Fibroblast of lung (primary cell): ENCODE data around the gene POLR2F. TPM values are rescaled to one million over a fixed set of nuclear protein-coding genes. Genes with fewer than 3 reads are reported as not detected.

Experiments used
- DNase-seq, 2 donors: peaks; one replicate each; pipeline versions ENCODE4 v3.0.0 to v3.0.0-alpha.2; 2010; ENCODE audit warnings: low read depth in 2 of 2
- H2AFZ ChIP-seq: 2 replicates; pipeline ENCODE4 v1.5.1; 2012; ENCODE audit warnings: low read length, control low read depth, inconsistent platforms
- H3K27ac ChIP-seq: 2 replicates; pipeline ENCODE4 v1.5.1; 2011; ENCODE audit warnings: low read length, control low read depth; ENCODE audit not compliant: insufficient read depth
- H3K27me3 ChIP-seq: 2 replicates; pipeline ENCODE4 v1.5.1; 2011; ENCODE audit warnings: mild to moderate bottlenecking, low read length; ENCODE audit not compliant: control insufficient read depth, insufficient read depth
- H3K36me3 ChIP-seq: 2 replicates; pipeline ENCODE4 v1.5.1; 2011; ENCODE audit warnings: low read length; ENCODE audit not compliant: control insufficient read depth, insufficient read depth
- H3K4me1 ChIP-seq: 2 replicates; pipeline ENCODE4 v1.5.1; 2011; ENCODE audit warnings: low read length; ENCODE audit not compliant: control insufficient read depth, insufficient read depth; ENCODE audit errors: extremely low read depth
- H3K4me2 ChIP-seq: 2 replicates; pipeline ENCODE4 v1.5.1; 2011; ENCODE audit warnings: low read length, control low read depth; ENCODE audit not compliant: insufficient read depth; ENCODE audit errors: extremely low read depth
- H3K4me3 ChIP-seq, 4 experiments: fragments of 200-600 bp in 1 of 4; sonication (generic) in 1 of 4; replicated peaks in 1 of 4; 2 replicates each; pipeline ENCODE4 v1.5.1; 2011 to 2016; ENCODE audit warnings: low read length in 4 of 4, low read depth in 3 of 4, mild to moderate bottlenecking in 3 of 4, control low read depth in 2 of 4, inconsistent platforms in 1 of 4, mixed read lengths in 1 of 4; ENCODE audit not compliant: insufficient read depth in 1 of 4; ENCODE audit errors: control extremely low read depth in 1 of 4
- H3K79me2 ChIP-seq: 2 replicates; pipeline ENCODE4 v1.5.1; 2012; ENCODE audit warnings: mild to moderate bottlenecking, low read length, inconsistent platforms; ENCODE audit not compliant: control insufficient read depth, insufficient read depth
- H3K9ac ChIP-seq: 2 replicates; pipeline ENCODE4 v1.5.1; 2011; ENCODE audit warnings: mild to moderate bottlenecking, low read length, control low read depth; ENCODE audit not compliant: insufficient read depth
- H3K9me3 ChIP-seq: 2 replicates; pipeline ENCODE4 v1.5.1; 2012; ENCODE audit warnings: low read depth, low read length; ENCODE audit not compliant: control insufficient read depth, insufficient read depth
- H4K20me1 ChIP-seq: 2 replicates; pipeline ENCODE4 v1.5.1; 2011; ENCODE audit warnings: low read length; ENCODE audit not compliant: control insufficient read depth, insufficient read depth; ENCODE audit errors: extremely low read depth
- EZH2 ChIP-seq: IDR thresholded peaks from 2 replicates; pipeline ENCODE4 v1.5.1; 2012; ENCODE audit warnings: low read length, control low read depth, mild to moderate bottlenecking; ENCODE audit errors: missing control alignments
- polyA plus RNA-seq, 2 donors: library from polyadenylated mRNA; depleted of rRNA in 1 of 2; stranded (reverse) in 1 of 2; unstranded in 1 of 2; fragments of >200 nt; gene quantifications; 2 replicates each; pipeline ENCODE4 v1.2.1, GENCODE V29; 2011 to 2012; ENCODE audit warnings: missing spikeins in 1 of 2
- total RNA-seq: library from RNA; depleted of rRNA; stranded (reverse); fragments of >200 nt; gene quantifications from 2 replicates; pipeline ENCODE4 v1.2.1, GENCODE V29; 2014
- TF ChIP-seq, protein P1 (sequence below), 2 donors: IDR thresholded peaks in 1 of 2; conservative IDR thresholded peaks in 1 of 2; 1 replicate in 1 of 2; 2 replicates in 1 of 2; pipeline ENCODE4 v1.5.1; 2011 to 2012; ENCODE audit warnings: low read length in 2 of 2, control low read depth in 1 of 2, inconsistent platforms in 1 of 2, low read depth in 1 of 2, mild to moderate bottlenecking in 1 of 2

POLR2F gene
- total and polyA plus RNA-seq, 2 donors (not counting 1 experiment from before 2014, with no cell fraction given) = 31.9 to 82.0 TPM

DNA sequence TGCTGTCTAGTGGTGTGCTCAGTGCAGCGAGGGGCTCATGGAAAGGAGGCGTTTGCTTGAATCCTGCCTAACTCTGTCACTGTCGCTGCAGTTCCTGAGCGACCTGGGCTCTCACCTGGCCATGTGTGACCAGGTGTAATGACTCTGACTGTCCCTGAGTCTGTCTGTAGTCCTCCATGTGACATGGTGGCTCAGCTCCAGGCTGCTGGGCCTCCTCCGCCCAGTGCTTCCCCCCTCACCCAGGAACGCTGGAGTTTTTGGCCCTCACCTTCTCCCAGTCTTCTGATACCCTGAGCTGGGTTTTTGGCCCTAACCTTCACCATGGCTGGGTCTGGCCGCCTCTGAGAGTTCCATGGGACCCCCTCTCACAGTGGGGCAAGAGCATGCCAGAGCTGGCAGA lies 27.1 kb upstream of the POLR2F start:
- no peaks in the 10 kb centered on the region for H3K9me3 ChIP-seq
- H4K20me1 ChIP-seq = no peaks in the 10 kb centered on the region
- peaks cover 32% of the 10 kb centered on the region for H3K36me3 ChIP-seq
- TF ChIP-seq, protein P1, sequence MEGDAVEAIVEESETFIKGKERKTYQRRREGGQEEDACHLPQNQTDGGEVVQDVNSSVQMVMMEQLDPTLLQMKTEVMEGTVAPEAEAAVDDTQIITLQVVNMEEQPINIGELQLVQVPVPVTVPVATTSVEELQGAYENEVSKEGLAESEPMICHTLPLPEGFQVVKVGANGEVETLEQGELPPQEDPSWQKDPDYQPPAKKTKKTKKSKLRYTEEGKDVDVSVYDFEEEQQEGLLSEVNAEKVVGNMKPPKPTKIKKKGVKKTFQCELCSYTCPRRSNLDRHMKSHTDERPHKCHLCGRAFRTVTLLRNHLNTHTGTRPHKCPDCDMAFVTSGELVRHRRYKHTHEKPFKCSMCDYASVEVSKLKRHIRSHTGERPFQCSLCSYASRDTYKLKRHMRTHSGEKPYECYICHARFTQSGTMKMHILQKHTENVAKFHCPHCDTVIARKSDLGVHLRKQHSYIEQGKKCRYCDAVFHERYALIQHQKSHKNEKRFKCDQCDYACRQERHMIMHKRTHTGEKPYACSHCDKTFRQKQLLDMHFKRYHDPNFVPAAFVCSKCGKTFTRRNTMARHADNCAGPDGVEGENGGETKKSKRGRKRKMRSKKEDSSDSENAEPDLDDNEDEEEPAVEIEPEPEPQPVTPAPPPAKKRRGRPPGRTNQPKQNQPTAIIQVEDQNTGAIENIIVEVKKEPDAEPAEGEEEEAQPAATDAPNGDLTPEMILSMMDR (conservative IDR thresholded peaks at IDR 0.05 in 1 of 2, IDR thresholded peaks at IDR 0.05 in 1 of 2; ENCODE audit: low read depth in 1 of 2, low read length in 2 of 2) = no peak
- TF ChIP-seq EZH2 = no peak
- no peaks in the 10 kb centered on the region for H3K27me3 ChIP-seq
- no peak overlapping the region for H3K9ac ChIP-seq
- H2AFZ ChIP-seq = no peak overlapping the region
- no peak overlapping the region for H3K4me2 ChIP-seq
- H3K4me1 ChIP-seq = peaks cover 11% of the 10 kb centered on the region
- H3K79me2 ChIP-seq = no peaks in the 10 kb centered on the region
- H3K27ac ChIP-seq = no peak overlapping the region
- DNase-seq = no peak
- no peak overlapping the region for H3K4me3 ChIP-seq

DNA sequence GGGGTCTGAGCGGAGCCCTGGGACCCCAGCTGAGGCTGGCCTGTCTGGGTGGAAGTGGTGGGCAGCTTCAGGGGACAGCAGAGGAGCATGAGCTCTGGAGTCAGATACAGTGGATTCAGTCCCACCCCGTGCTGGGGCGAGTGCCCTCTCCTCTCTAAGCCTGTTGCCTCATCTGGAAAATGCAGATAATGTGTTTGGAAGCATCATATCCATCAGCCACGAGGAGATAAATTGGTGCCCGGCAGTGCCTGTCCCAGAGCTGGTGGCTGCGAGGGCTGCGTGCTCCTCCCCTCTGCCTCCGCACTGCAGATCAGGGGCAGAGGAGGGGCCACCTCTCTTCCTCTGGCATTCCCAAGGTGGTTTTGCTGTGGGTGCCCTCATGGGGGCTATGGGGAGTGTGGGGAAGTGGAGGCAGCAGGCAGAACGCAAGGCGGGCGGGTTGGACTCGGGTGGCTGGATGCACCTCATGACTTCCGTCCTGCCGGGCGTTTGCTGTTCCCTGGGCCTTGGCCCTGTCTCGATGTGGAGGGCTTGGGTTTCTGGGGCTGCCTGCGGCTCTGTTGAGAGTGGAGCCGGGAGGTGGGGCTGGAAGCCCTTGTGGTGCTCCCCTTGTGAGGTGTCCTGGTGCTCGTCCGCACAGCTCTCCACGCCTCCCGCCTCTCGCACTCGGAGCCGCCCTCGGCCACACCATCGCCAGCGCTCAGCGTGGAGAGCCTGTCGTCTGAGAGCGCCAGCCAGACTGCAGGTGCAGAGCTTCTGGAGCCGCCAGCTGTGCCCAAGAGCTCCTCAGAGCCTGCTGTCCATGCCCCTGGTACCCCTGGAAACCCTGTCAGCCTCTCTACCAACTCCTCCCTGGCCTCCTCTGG lies 26.5 kb upstream of the POLR2F start:
- H3K36me3 ChIP-seq = peaks cover 32% of the 10 kb centered on the region
- peaks cover 12% of the 10 kb centered on the region for H3K4me1 ChIP-seq
- H4K20me1 ChIP-seq = no peaks in the 10 kb centered on the region
- H3K4me2 ChIP-seq = no peak overlapping the region
- no peaks in the 10 kb centered on the region for H3K27me3 ChIP-seq
- H3K9ac ChIP-seq = no peak overlapping the region
- no peak overlapping the region for H3K4me3 ChIP-seq
- TF ChIP-seq, protein P1 (conservative IDR thresholded peaks at IDR 0.05 in 1 of 2, IDR thresholded peaks at IDR 0.05 in 1 of 2; ENCODE audit: low read depth in 1 of 2, low read length in 2 of 2) = no peak
- TF ChIP-seq EZH2 = no peak
- H2AFZ ChIP-seq = no peak overlapping the region
- DNase-seq = no peak
- H3K9me3 ChIP-seq = no peaks in the 10 kb centered on the region
- no peak overlapping the region for H3K27ac ChIP-seq
- no peaks in the 10 kb centered on the region for H3K79me2 ChIP-seq

GRCh38 chr22:37927637-37927936 lies 25.9 kb upstream of the POLR2F start:
- no peaks in the 10 kb centered on the region for H3K79me2 ChIP-seq
- no peaks in the 10 kb centered on the region for H3K27me3 ChIP-seq
- no peak for DNase-seq
- no peak overlapping the region for H3K4me3 ChIP-seq
- peaks cover 38% of the 10 kb centered on the region for H3K36me3 ChIP-seq
- H3K4me1 ChIP-seq = peaks cover 13% of the 10 kb centered on the region
- H3K9me3 ChIP-seq = no peaks in the 10 kb centered on the region
- no peak overlapping the region for H3K4me2 ChIP-seq
- no peaks in the 10 kb centered on the region for H4K20me1 ChIP-seq
- H3K9ac ChIP-seq = no peak overlapping the region
- H2AFZ ChIP-seq = no peak overlapping the region
- TF ChIP-seq EZH2 = no peak
- TF ChIP-seq, protein P1 (conservative IDR thresholded peaks at IDR 0.05 in 1 of 2, IDR thresholded peaks at IDR 0.05 in 1 of 2; ENCODE audit: low read depth in 1 of 2, low read length in 2 of 2) = no peak
- H3K27ac ChIP-seq = no peak overlapping the region
